ENCODE data around the gene APOL6. TPM values are rescaled to one million over a fixed set of nuclear protein-coding genes. Genes with fewer than 3 reads are reported as not detected.

The APOL6 gene
- total and polyA plus RNA-seq, 7 experiments from 2014 or later, result 18.8 to 99.8 (median 37.7) TPM

- Mint-ChIP-seq H3K36me3 (no peaks in the 10 kb centered on the region), H3K4me1 (peaks cover 0 to 19% (median 0%) of the 10 kb centered on the region in 7 donors), H3K4me3 (no peak overlapping the region), H3K27me3 (peaks cover 2 to 23% (median 12%) of the 10 kb centered on the region in 5 donors), H3K9me3 (no peaks in the 10 kb centered on the region), H3K27ac (no peak overlapping the region)
- ATAC-seq, result no peak
- intact Hi-C loops (cut with micrococcal nuclease), result no loop called here
- no peak for DNase-seq
- Histone ChIP-seq H3K36me3 (ENCODE audit: control insufficient read depth in 2 of 3, insufficient read depth in 3 of 3, low read length in 3 of 3) (no peaks in the 10 kb centered on the region), H3K27me3 (ENCODE audit: control insufficient read depth in 2 of 2, insufficient read depth in 2 of 2, low read length in 2 of 2) (no peaks in the 10 kb centered on the region), H3K4me3 (ENCODE audit: low read length) (no peak overlapping the region), H3K9me3 (ENCODE audit: control insufficient read depth in 2 of 3, low read length in 3 of 3) (no peaks in the 10 kb centered on the region), H3K4me1 (ENCODE audit: control insufficient read depth in 2 of 2, insufficient read depth in 2 of 2, low read length in 2 of 2) (peaks cover 0 to 2% of the 10 kb centered on the region in 2 donors), H3K27ac (ENCODE audit: low read depth, low read length) (no peak overlapping the region)
- CTCF ChIA-PET, result no interaction called here
- POLR2A ChIA-PET, result no interaction called here
Measured at GRCh38 chr22:35610741-35611140, 37.5 kb upstream of the APOL6 start.

GRCh38 chr22:35611200-35611890 lies 36.9 kb upstream of the APOL6 start:
- Histone ChIP-seq H3K27ac (ENCODE audit: low read depth, low read length) (no peak overlapping the region), H3K27me3 (ENCODE audit: control insufficient read depth in 2 of 2, insufficient read depth in 2 of 2, low read length in 2 of 2) (no peaks in the 10 kb centered on the region), H3K9me3 (ENCODE audit: control insufficient read depth in 2 of 3, low read length in 3 of 3) (no peaks in the 10 kb centered on the region), H3K4me3 (ENCODE audit: low read length) (no peak overlapping the region), H3K36me3 (ENCODE audit: control insufficient read depth in 2 of 3, insufficient read depth in 3 of 3, low read length in 3 of 3) (no peaks in the 10 kb centered on the region), H3K4me1 (ENCODE audit: control insufficient read depth in 2 of 2, insufficient read depth in 2 of 2, low read length in 2 of 2) (peaks cover 0 to 8% of the 10 kb centered on the region in 2 donors)
- Mint-ChIP-seq H3K27ac (no peak overlapping the region), H3K36me3 (no peaks in the 10 kb centered on the region), H3K4me1 (peaks cover 0 to 24% (median 0%) of the 10 kb centered on the region in 7 donors), H3K27me3 (peaks cover 0 to 19% (median 12%) of the 10 kb centered on the region in 5 donors), H3K4me3 (no peak overlapping the region), H3K9me3 (no peaks in the 10 kb centered on the region)
- DNase-seq (no peak), ATAC-seq (no peak)
- intact Hi-C loops (cut with micrococcal nuclease), result no loop called here
- POLR2A ChIA-PET, result no interaction called here
- CTCF ChIA-PET, result no interaction called here

- H3K4me1 Mint-ChIP-seq, result peaks cover 0 to 30% (median 0%) of the 10 kb centered on the region in 7 donors
- Histone ChIP-seq H3K4me3 (ENCODE audit: low read length) (no peak overlapping the region), H3K27me3 (ENCODE audit: control insufficient read depth in 2 of 2, insufficient read depth in 2 of 2, low read length in 2 of 2) (no peaks in the 10 kb centered on the region), H3K36me3 (ENCODE audit: control insufficient read depth in 2 of 3, insufficient read depth in 3 of 3, low read length in 3 of 3) (no peaks in the 10 kb centered on the region), H3K4me1 (ENCODE audit: control insufficient read depth in 2 of 2, insufficient read depth in 2 of 2, low read length in 2 of 2) (peaks cover 0 to 9% of the 10 kb centered on the region in 2 donors), H3K27ac (ENCODE audit: low read depth, low read length) (no peak overlapping the region), H3K9me3 (ENCODE audit: control insufficient read depth in 2 of 3, low read length in 3 of 3) (no peaks in the 10 kb centered on the region)
- no peaks in the 10 kb centered on the region for H3K9me3 Mint-ChIP-seq
- DNase-seq (no peak), ATAC-seq (peak; percentile 49)
- H3K27me3 Mint-ChIP-seq, result peaks cover 0 to 14% (median 6%) of the 10 kb centered on the region in 5 donors
- ChIA-PET CTCF (no interaction called here), POLR2A (no interaction called here)
- peak overlapping the region in 1 of 9 donors; percentile 38 for H3K27ac Mint-ChIP-seq
- intact Hi-C loops (cut with micrococcal nuclease), result no loop called here
- H3K4me3 Mint-ChIP-seq, result peak overlapping the region in 1 of 10 donors; percentile 11
- H3K36me3 Mint-ChIP-seq, result no peaks in the 10 kb centered on the region
Measured at GRCh38 chr22:35611891-35612576, 36.2 kb upstream of the APOL6 start.

- intact Hi-C loops (cut with micrococcal nuclease), result no loop called here
- H3K4me1 ChIP-seq (ENCODE audit: control insufficient read depth in 2 of 2, insufficient read depth in 2 of 2, low read length in 2 of 2), result peaks cover 0 to 9% of the 10 kb centered on the region in 2 donors
- no peaks in the 10 kb centered on the region for H3K27me3 ChIP-seq (ENCODE audit: control insufficient read depth in 2 of 2, insufficient read depth in 2 of 2, low read length in 2 of 2)
- no peaks in the 10 kb centered on the region for H3K36me3 Mint-ChIP-seq
- H3K9me3 Mint-ChIP-seq, result no peaks in the 10 kb centered on the region
- ATAC-seq (no peak), DNase-seq (no peak)
- H3K4me3 Mint-ChIP-seq, result no peak overlapping the region
- H3K27ac Mint-ChIP-seq, result no peak overlapping the region
- no peaks in the 10 kb centered on the region for H3K36me3 ChIP-seq (ENCODE audit: control insufficient read depth in 2 of 3, insufficient read depth in 3 of 3, low read length in 3 of 3)
- CTCF ChIA-PET, result interaction anchor here (0.6 kb wide), 1 partner anchor 78 kb away, joined by 3 read pairs; no protein-coding TSS in a partner anchor
- peaks cover 0 to 13% (median 6%) of the 10 kb centered on the region in 5 donors for H3K27me3 Mint-ChIP-seq
- no peaks in the 10 kb centered on the region for H3K9me3 ChIP-seq (ENCODE audit: control insufficient read depth in 2 of 3, low read length in 3 of 3)
- H3K4me1 Mint-ChIP-seq, result peaks cover 0 to 30% (median 0%) of the 10 kb centered on the region in 7 donors
- H3K27ac ChIP-seq (ENCODE audit: low read depth, low read length), result no peak overlapping the region
- POLR2A ChIA-PET, result no interaction called here
- no peak overlapping the region for H3K4me3 ChIP-seq (ENCODE audit: low read length)
Measured at GRCh38 chr22:35612903-35613302, 35.3 kb upstream of the APOL6 start.

GRCh38 chr22:35614404-35614803 lies 33.8 kb upstream of the APOL6 start:
- no peak overlapping the region for H3K27ac Mint-ChIP-seq
- ATAC-seq (no peak), DNase-seq (no peak)
- ChIA-PET CTCF (no interaction called here), POLR2A (no interaction called here)
- no peak overlapping the region for H3K4me3 Mint-ChIP-seq
- Histone ChIP-seq H3K4me3 (ENCODE audit: low read length) (no peak overlapping the region), H3K9me3 (ENCODE audit: control insufficient read depth in 2 of 3, low read length in 3 of 3) (no peaks in the 10 kb centered on the region), H3K36me3 (ENCODE audit: control insufficient read depth in 2 of 3, insufficient read depth in 3 of 3, low read length in 3 of 3) (no peaks in the 10 kb centered on the region), H3K4me1 (ENCODE audit: control insufficient read depth in 2 of 2, insufficient read depth in 2 of 2, low read length in 2 of 2) (peaks cover 0 to 9% of the 10 kb centered on the region in 2 donors), H3K27me3 (ENCODE audit: control insufficient read depth in 2 of 2, insufficient read depth in 2 of 2, low read length in 2 of 2) (no peaks in the 10 kb centered on the region), H3K27ac (ENCODE audit: low read depth, low read length) (no peak overlapping the region)
- no peaks in the 10 kb centered on the region for H3K36me3 Mint-ChIP-seq
- peaks cover 0 to 8% (median 3%) of the 10 kb centered on the region in 5 donors for H3K27me3 Mint-ChIP-seq
- no peaks in the 10 kb centered on the region for H3K9me3 Mint-ChIP-seq
- peaks cover 0 to 30% (median 0%) of the 10 kb centered on the region in 7 donors for H3K4me1 Mint-ChIP-seq
- intact Hi-C loops (cut with micrococcal nuclease), result no loop called here

GRCh38 chr22:35615156-35615555 lies 33.1 kb upstream of the APOL6 start:
- Histone ChIP-seq H3K27ac (ENCODE audit: low read depth, low read length) (no peak overlapping the region), H3K27me3 (ENCODE audit: control insufficient read depth in 2 of 2, insufficient read depth in 2 of 2, low read length in 2 of 2) (no peaks in the 10 kb centered on the region), H3K9me3 (ENCODE audit: control insufficient read depth in 2 of 3, low read length in 3 of 3) (no peaks in the 10 kb centered on the region), H3K4me1 (ENCODE audit: control insufficient read depth in 2 of 2, insufficient read depth in 2 of 2, low read length in 2 of 2) (peaks cover 0 to 9% of the 10 kb centered on the region in 2 donors), H3K4me3 (ENCODE audit: low read length) (no peak overlapping the region), H3K36me3 (ENCODE audit: control insufficient read depth in 2 of 3, insufficient read depth in 3 of 3, low read length in 3 of 3) (no peaks in the 10 kb centered on the region)
- POLR2A ChIA-PET, result no interaction called here
- no peak overlapping the region for H3K4me3 Mint-ChIP-seq
- intact Hi-C loops (cut with micrococcal nuclease), result no loop called here
- no peaks in the 10 kb centered on the region for H3K9me3 Mint-ChIP-seq
- ATAC-seq (no peak), DNase-seq (no peak)
- CTCF ChIA-PET, result interaction anchor here (0.6 kb wide), 1 partner anchor 11 kb away, joined by 4 read pairs; no protein-coding TSS in a partner anchor
- peaks cover 0 to 30% (median 0%) of the 10 kb centered on the region in 7 donors for H3K4me1 Mint-ChIP-seq
- H3K36me3 Mint-ChIP-seq, result no peaks in the 10 kb centered on the region
- H3K27ac Mint-ChIP-seq, result no peak overlapping the region
- H3K27me3 Mint-ChIP-seq, result peaks cover 0 to 8% (median 3%) of the 10 kb centered on the region in 5 donors
